Measurements from ENCODE around the gene TACC3.

Gene TACC3

GRCh38 chr4:1678244-1678643, 43.1 kb upstream of the TACC3 start:
- H3K4me3 ChIP-seq (replicated peaks; ENCODE audit: low read depth, low read length), result no peak overlapping the region
- no peak for TF ChIP-seq CTCF (IDR thresholded peaks at IDR 0.05; ENCODE audit: low read depth, low read length, missing control alignments)
- DNase-seq (ENCODE audit: extremely low read depth, low read depth), result no peak

GRCh38 chr4:1682860-1683259, 38.5 kb upstream of the TACC3 start:
- TF ChIP-seq CTCF (IDR thresholded peaks at IDR 0.05; ENCODE audit: low read depth, low read length, missing control alignments), result no peak
- H3K4me3 ChIP-seq (replicated peaks; ENCODE audit: low read depth, low read length), result peak overlapping the region; percentile 55
- DNase-seq (ENCODE audit: extremely low read depth, low read depth), result no peak

- peak; percentile 52 for DNase-seq (ENCODE audit: extremely low read depth, low read depth)
- no peak for TF ChIP-seq CTCF (IDR thresholded peaks at IDR 0.05; ENCODE audit: low read depth, low read length, missing control alignments)
- H3K4me3 ChIP-seq (replicated peaks; ENCODE audit: low read depth, low read length), result peak overlapping the region; percentile 55
Observed at GRCh38 chr4:1683261-1683735, 38.0 kb upstream of the TACC3 start.

- peak within 1 kb of the TSS; percentile 55 for H3K4me3 ChIP-seq (replicated peaks; ENCODE audit: low read depth, low read length)
- TF ChIP-seq CTCF (IDR thresholded peaks at IDR 0.05; ENCODE audit: low read depth, low read length, missing control alignments), result no peak
- DNase-seq (ENCODE audit: extremely low read depth, low read depth), result peak; percentile 36
Observed at GRCh38 chr4:1683736-1684505, 37.4 kb upstream of the TACC3 start, which contains the start of gene FAM53A. Gene FAM53A, minus strand, starts transcription at chr4:1684313. Its CDS starts 15,572 bp downstream, at chr4:1668741.

- DNase-seq (ENCODE audit: extremely low read depth, low read depth), result no peak
- peak overlapping the region; percentile 3; the same call in 1 of the 2 replicates for H3K4me3 ChIP-seq (replicated peaks; ENCODE audit: low read depth, low read length)
- no peak for TF ChIP-seq CTCF (IDR thresholded peaks at IDR 0.05; ENCODE audit: low read depth, low read length, missing control alignments)
Observed at GRCh38 chr4:1684506-1685234, 36.7 kb upstream of the TACC3 start.

GRCh38 chr4:1685235-1686150, 35.8 kb upstream of the TACC3 start:
- no peak for TF ChIP-seq CTCF (IDR thresholded peaks at IDR 0.05; ENCODE audit: low read depth, low read length, missing control alignments)
- H3K4me3 ChIP-seq (replicated peaks; ENCODE audit: low read depth, low read length), result no peak overlapping the region
- DNase-seq (ENCODE audit: extremely low read depth, low read depth), result no peak

Measured in HFF-Myc (cell line).